ENCODE data around the gene CBR1.

CBR1 gene

GRCh38 chr21:36069713-36070583, at the start of gene CBR1:
CBR1 (plus strand) TSS chr21:36070024; CDS start chr21:36070116, 92 bp downstream.
- peak; percentile 93 for DNase-seq (ENCODE audit: low spot score)

- DNase-seq (ENCODE audit: low spot score) = no peak
These were observed 48.5 kb upstream of the CBR1 start for GRCh38 chr21:36021251-36021837.

- no peak for DNase-seq (ENCODE audit: low spot score)
These were observed 47.3 kb upstream of the CBR1 start for GRCh38 chr21:36022427-36023091.

GRCh38 chr21:36023092-36023480, 46.7 kb upstream of the CBR1 start:
- no peak for DNase-seq (ENCODE audit: low spot score)

GRCh38 chr21:36024782-36025181, 45.0 kb upstream of the CBR1 start:
- no peak for DNase-seq (ENCODE audit: low spot score)

- DNase-seq (ENCODE audit: low spot score) = no peak
These were observed 42.5 kb upstream of the CBR1 start for GRCh38 chr21:36027347-36027746.

- DNase-seq (ENCODE audit: low spot score) = peak; percentile 77
These were observed 41.4 kb upstream of the CBR1 start for GRCh38 chr21:36028127-36029069.

GRCh38 chr21:36029309-36029708, 40.5 kb upstream of the CBR1 start:
- DNase-seq (ENCODE audit: low spot score) = no peak

- no peak for DNase-seq (ENCODE audit: low spot score)
These were observed 39.1 kb upstream of the CBR1 start for GRCh38 chr21:36030581-36031189.

GRCh38 chr21:36032647-36033406, 37.0 kb upstream of the CBR1 start:
- no peak for DNase-seq (ENCODE audit: low spot score)

- no peak for DNase-seq (ENCODE audit: low spot score)
These were observed 35.5 kb upstream of the CBR1 start for GRCh38 chr21:36034211-36034913.

- no peak for DNase-seq (ENCODE audit: low spot score)
These were observed 34.4 kb upstream of the CBR1 start for GRCh38 chr21:36035381-36035791.

- no peak for DNase-seq (ENCODE audit: low spot score)
These were observed 30.9 kb upstream of the CBR1 start for GRCh38 chr21:36038701-36039497.

GRCh38 chr21:36039861-36040260, 30.0 kb upstream of the CBR1 start:
- no peak for DNase-seq (ENCODE audit: low spot score)

- no peak for DNase-seq (ENCODE audit: low spot score)
These were observed 29.4 kb upstream of the CBR1 start for GRCh38 chr21:36040389-36040788.

- no peak for DNase-seq (ENCODE audit: low spot score)
These were observed 27.9 kb upstream of the CBR1 start for GRCh38 chr21:36041910-36042309.

GRCh38 chr21:36044056-36044455, 25.8 kb upstream of the CBR1 start:
- no peak for DNase-seq (ENCODE audit: low spot score)

- no peak for DNase-seq (ENCODE audit: low spot score)
These were observed 23.8 kb upstream of the CBR1 start for GRCh38 chr21:36045993-36046392.

- no peak for DNase-seq (ENCODE audit: low spot score)
These were observed 22.7 kb upstream of the CBR1 start for GRCh38 chr21:36047139-36047538.

All from CD4-positive, alpha-beta T cell treated with Interleukin-15 for 4 hours (primary cell).